Mesendoderm (in vitro differentiated cells): Measurements from ENCODE around the gene EYS.

ENCODE experiments used
- DNase-seq: peaks from one replicate; pipeline ENCODE4 v3.0.0; 2013
- H2AK5ac ChIP-seq: 2 replicates; pipeline ENCODE4 v1.6.1; 2013; ENCODE audit warnings: low read length, inconsistent platforms
- H2BK120ac ChIP-seq: 2 replicates; pipeline ENCODE4 v1.6.1; 2013; ENCODE audit warnings: low read depth, mild to moderate bottlenecking, low read length, moderate library complexity, mixed read lengths
- H2BK15ac ChIP-seq: replicated peaks from 2 replicates; pipeline ENCODE4 v1.6.1; 2013; ENCODE audit warnings: low read depth, mild to moderate bottlenecking, moderate library complexity
- H2BK5ac ChIP-seq: 2 replicates; pipeline ENCODE4 v1.6.1; 2013; ENCODE audit warnings: low read length, inconsistent platforms
- H3K18ac ChIP-seq: 2 replicates; pipeline ENCODE4 v1.6.1; 2013; ENCODE audit warnings: mild to moderate bottlenecking, low read length, mixed read lengths
- H3K23ac ChIP-seq: one replicate; pipeline ENCODE4 v1.6.1; 2013; ENCODE audit warnings: low read length
- H3K27ac ChIP-seq: 2 replicates; pipeline ENCODE4 v1.5.1; 2013; ENCODE audit warnings: low read depth, mild to moderate bottlenecking, inconsistent platforms, low read length, moderate library complexity
- H3K27me3 ChIP-seq: 2 replicates; pipeline ENCODE4 v1.6.1; 2013; ENCODE audit warnings: low read length, control low read depth, mild to moderate bottlenecking, inconsistent platforms; ENCODE audit not compliant: insufficient read depth, poor library complexity
- H3K36me3 ChIP-seq: 2 replicates; pipeline ENCODE4 v1.6.1; 2013; ENCODE audit warnings: low read length, inconsistent platforms; ENCODE audit not compliant: control insufficient read depth, insufficient read depth
- H3K4ac ChIP-seq: one replicate; pipeline ENCODE4 v1.6.1; 2013; ENCODE audit warnings: low read depth, mild to moderate bottlenecking, low read length, moderate library complexity
- H3K4me1 ChIP-seq: 2 replicates; pipeline ENCODE4 v1.6.1; 2013; ENCODE audit warnings: low read depth, low read length, inconsistent platforms; ENCODE audit not compliant: control insufficient read depth
- H3K4me2 ChIP-seq: 2 replicates; pipeline ENCODE4 v1.6.1; 2013; ENCODE audit warnings: low read length
- H3K4me3 ChIP-seq: 2 replicates; pipeline ENCODE4 v1.5.1; 2013; ENCODE audit warnings: mild to moderate bottlenecking, low read length
- H3K56ac ChIP-seq: one replicate; pipeline ENCODE4 v1.6.1; 2013; ENCODE audit warnings: low read length
- H3K79me1 ChIP-seq: 2 replicates; pipeline ENCODE4 v1.6.1; 2013; ENCODE audit warnings: low read length, inconsistent platforms
- H3K79me2 ChIP-seq: 2 replicates; pipeline ENCODE4 v1.6.1; 2013; ENCODE audit warnings: mild to moderate bottlenecking, low read length; ENCODE audit not compliant: control insufficient read depth, insufficient read depth
- H3K9ac ChIP-seq: 2 replicates; pipeline ENCODE4 v1.6.1; 2013; ENCODE audit warnings: low read length, inconsistent platforms
- H4K5ac ChIP-seq: one replicate; pipeline ENCODE4 v1.6.1; 2013; ENCODE audit warnings: low read length
- H4K8ac ChIP-seq: one replicate; pipeline ENCODE4 v1.6.1; 2013; ENCODE audit warnings: low read depth, mild to moderate bottlenecking, control low read depth, low read length, moderate library complexity
- WGBS: extraction: QIAGEN DNeasy Blood & Tissue Kit; methylation state at CpG from one replicate; pipeline ENCODE4 v1.1.7; 2013; ENCODE audit warnings: low lambda C conversion rate, missing lambda C conversion rate; ENCODE audit not compliant: insufficient coverage; ENCODE audit errors: extremely low coverage; 5-methylcytosine and 5-hydroxymethylcytosine counted together

The EYS gene

DNA sequence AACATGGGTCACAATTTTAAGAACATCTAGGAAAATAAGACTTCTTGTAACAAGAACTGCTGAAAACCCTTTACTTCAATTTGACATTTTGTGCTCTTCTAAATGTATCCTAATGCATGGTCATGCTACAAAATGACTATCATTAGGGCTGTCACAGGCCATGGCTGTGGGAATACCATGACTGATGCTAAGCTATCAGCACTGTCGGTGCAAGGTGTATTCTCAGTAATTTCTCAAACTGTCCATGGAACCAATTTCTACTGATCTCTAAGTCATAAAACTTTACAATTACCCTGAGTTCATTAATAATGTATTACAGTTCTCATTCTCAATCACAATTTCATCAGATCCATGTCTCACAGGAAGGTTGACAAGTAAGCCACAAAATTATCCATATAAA lies 625.3 kb downstream of the EYS start:
- Histone ChIP-seq H2BK15ac (no peak overlapping the region), H3K23ac (no peak overlapping the region), H3K79me2 (no peaks in the 10 kb centered on the region), H3K4me1 (no peaks in the 10 kb centered on the region), H3K9ac (no peak overlapping the region), H4K5ac (no peak overlapping the region), H3K27me3 (no peaks in the 10 kb centered on the region), H3K18ac (no peak overlapping the region), H3K4ac (no peak overlapping the region), H2BK120ac (no peak overlapping the region), H3K79me1 (no peaks in the 10 kb centered on the region), H3K36me3 (no peaks in the 10 kb centered on the region), H3K27ac (no peak overlapping the region), H3K56ac (no peak overlapping the region), H3K4me3 (no peak overlapping the region), H2BK5ac (no peak overlapping the region), H3K4me2 (no peak overlapping the region), H4K8ac (no peak overlapping the region), H2AK5ac (no peak overlapping the region)
- DNase-seq, result no peak
- no CpG with 5 or more reads among the region's 1 CpG for WGBS

DNA sequence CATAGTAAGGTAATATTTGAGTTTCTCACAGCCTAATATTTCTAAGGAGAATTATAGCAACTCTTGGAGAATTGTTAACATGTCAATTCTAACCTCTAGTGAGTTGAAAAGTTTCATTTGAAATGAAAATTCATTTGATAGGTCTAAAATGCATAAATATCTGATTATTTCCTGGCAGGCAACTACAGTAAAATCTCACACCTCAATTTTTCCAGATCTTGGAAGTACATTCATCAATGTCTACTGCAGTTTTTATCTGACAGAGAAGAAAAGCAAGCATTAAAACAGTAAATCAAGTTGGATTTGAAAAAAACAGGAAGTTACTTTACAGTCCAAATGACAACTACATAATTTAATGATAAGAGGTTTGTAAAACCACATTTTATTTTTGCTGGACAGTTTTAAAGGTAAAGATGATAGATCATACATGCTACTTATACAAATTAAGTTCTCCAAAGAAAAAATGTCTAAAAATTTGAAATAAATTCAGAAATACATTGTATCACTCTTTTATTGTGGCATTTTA lies 631.3 kb downstream of the EYS start:
- no peak overlapping the region for H2BK5ac ChIP-seq
- H3K4ac ChIP-seq, result no peak overlapping the region
- H3K36me3 ChIP-seq, result no peaks in the 10 kb centered on the region
- no peaks in the 10 kb centered on the region for H3K27me3 ChIP-seq
- H3K23ac ChIP-seq, result no peak overlapping the region
- no peak overlapping the region for H2BK120ac ChIP-seq
- H3K4me1 ChIP-seq, result no peaks in the 10 kb centered on the region
- no peak overlapping the region for H3K56ac ChIP-seq
- no peak overlapping the region for H2BK15ac ChIP-seq
- H3K79me2 ChIP-seq, result no peaks in the 10 kb centered on the region
- no peak overlapping the region for H2AK5ac ChIP-seq
- no peak overlapping the region for H3K27ac ChIP-seq
- H3K9ac ChIP-seq, result no peak overlapping the region
- H3K79me1 ChIP-seq, result no peaks in the 10 kb centered on the region
- no peak overlapping the region for H4K8ac ChIP-seq
- no peak overlapping the region for H3K18ac ChIP-seq
- no peak overlapping the region for H4K5ac ChIP-seq
- H3K4me3 ChIP-seq, result no peak overlapping the region
- no peak overlapping the region for H3K4me2 ChIP-seq
- no peak for DNase-seq

DNA sequence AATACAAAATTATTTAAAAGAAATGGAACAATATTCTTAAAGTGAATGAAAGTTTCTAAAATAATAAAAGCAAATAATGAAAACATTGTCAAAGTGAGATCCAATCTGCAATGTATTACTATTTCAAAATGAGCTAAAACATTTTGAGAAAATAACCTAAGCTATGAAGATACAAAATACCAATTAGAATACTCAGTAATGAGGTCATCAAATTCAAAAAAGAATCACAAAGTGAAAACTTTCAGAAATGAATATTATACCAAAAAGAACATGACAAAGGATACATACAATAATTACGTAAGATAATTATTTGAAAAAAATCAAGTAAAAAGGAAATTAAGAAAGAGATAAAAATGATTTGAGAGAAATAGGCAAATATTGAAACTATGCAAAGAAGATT lies 634.5 kb downstream of the EYS start:
- H2AK5ac ChIP-seq, result no peak overlapping the region
- 100% methylated on average over 1 of the region's 1 CpG for WGBS
- H3K9ac ChIP-seq, result no peak overlapping the region
- H3K23ac ChIP-seq, result no peak overlapping the region
- no peaks in the 10 kb centered on the region for H3K79me2 ChIP-seq
- no peak overlapping the region for H2BK120ac ChIP-seq
- no peaks in the 10 kb centered on the region for H3K27me3 ChIP-seq
- no peak overlapping the region for H2BK5ac ChIP-seq
- H2BK15ac ChIP-seq, result no peak overlapping the region
- no peak overlapping the region for H3K18ac ChIP-seq
- no peak overlapping the region for H4K5ac ChIP-seq
- no peak overlapping the region for H3K4me3 ChIP-seq
- no peak overlapping the region for H3K27ac ChIP-seq
- H4K8ac ChIP-seq, result no peak overlapping the region
- H3K4me1 ChIP-seq, result no peaks in the 10 kb centered on the region
- H3K4me2 ChIP-seq, result no peak overlapping the region
- H3K79me1 ChIP-seq, result no peaks in the 10 kb centered on the region
- DNase-seq, result no peak
- no peak overlapping the region for H3K4ac ChIP-seq
- no peaks in the 10 kb centered on the region for H3K36me3 ChIP-seq
- H3K56ac ChIP-seq, result no peak overlapping the region

DNA sequence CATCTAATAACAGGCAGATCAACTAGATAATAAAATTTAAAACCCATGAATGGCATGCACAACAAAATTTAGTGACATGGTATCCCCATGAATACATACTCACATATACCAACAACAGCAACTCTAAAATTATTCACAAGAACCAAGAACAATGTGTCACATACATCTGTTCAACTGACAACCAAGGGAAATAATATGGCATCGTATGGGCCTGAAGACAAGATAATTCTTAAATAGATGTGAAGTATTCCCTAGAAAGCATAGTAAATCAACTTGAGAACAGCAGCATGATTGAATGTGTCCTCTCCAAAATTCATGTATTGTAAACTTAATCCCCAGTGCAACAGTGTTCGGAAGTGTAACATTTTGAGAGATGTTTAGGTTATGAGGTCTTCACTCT lies 635.5 kb downstream of the EYS start:
- Histone ChIP-seq H3K27me3 (no peaks in the 10 kb centered on the region), H3K9ac (no peak overlapping the region), H3K4me3 (no peak overlapping the region), H3K23ac (no peak overlapping the region), H3K36me3 (no peaks in the 10 kb centered on the region), H3K79me1 (no peaks in the 10 kb centered on the region), H3K4me2 (no peak overlapping the region), H3K18ac (no peak overlapping the region), H3K56ac (no peak overlapping the region), H2BK15ac (no peak overlapping the region), H2BK120ac (no peak overlapping the region), H4K8ac (no peak overlapping the region), H3K79me2 (no peaks in the 10 kb centered on the region), H3K4me1 (no peaks in the 10 kb centered on the region), H2AK5ac (no peak overlapping the region), H4K5ac (no peak overlapping the region), H3K4ac (no peak overlapping the region), H2BK5ac (no peak overlapping the region), H3K27ac (no peak overlapping the region)
- no CpG with 5 or more reads among the region's 2 CpGs for WGBS
- DNase-seq, result no peak

DNA sequence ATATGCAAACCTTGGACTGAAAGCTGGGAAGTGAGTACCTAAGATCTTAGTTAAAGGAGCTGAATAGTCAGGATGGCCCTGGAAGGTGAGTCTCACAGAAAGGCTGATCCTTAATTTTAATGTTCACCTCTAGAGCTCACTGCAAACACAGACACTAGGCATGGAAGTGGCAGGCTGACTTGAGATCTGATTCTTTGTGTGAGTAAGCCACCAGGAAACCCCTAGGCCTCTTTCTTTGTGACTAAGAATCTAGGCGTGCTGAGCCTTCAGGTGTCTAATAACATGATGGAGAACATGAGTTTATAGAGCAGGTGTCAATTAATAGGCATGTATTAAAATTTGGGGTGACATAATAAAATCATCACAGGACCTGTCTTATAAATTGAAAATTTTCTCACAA lies 642.2 kb downstream of the EYS start:
- Histone ChIP-seq H2BK15ac (no peak overlapping the region), H3K4ac (no peak overlapping the region), H3K27me3 (no peaks in the 10 kb centered on the region), H3K9ac (no peak overlapping the region), H3K27ac (no peak overlapping the region), H3K79me2 (no peaks in the 10 kb centered on the region), H3K36me3 (no peaks in the 10 kb centered on the region), H3K4me2 (no peak overlapping the region), H3K56ac (no peak overlapping the region), H2BK5ac (no peak overlapping the region), H3K79me1 (no peaks in the 10 kb centered on the region), H3K23ac (no peak overlapping the region), H4K8ac (no peak overlapping the region), H2BK120ac (no peak overlapping the region), H4K5ac (no peak overlapping the region), H3K4me1 (no peaks in the 10 kb centered on the region), H3K4me3 (no peak overlapping the region), H3K18ac (no peak overlapping the region), H2AK5ac (no peak overlapping the region)
- no peak for DNase-seq
- no CpG with 5 or more reads among the region's 1 CpG for WGBS

DNA sequence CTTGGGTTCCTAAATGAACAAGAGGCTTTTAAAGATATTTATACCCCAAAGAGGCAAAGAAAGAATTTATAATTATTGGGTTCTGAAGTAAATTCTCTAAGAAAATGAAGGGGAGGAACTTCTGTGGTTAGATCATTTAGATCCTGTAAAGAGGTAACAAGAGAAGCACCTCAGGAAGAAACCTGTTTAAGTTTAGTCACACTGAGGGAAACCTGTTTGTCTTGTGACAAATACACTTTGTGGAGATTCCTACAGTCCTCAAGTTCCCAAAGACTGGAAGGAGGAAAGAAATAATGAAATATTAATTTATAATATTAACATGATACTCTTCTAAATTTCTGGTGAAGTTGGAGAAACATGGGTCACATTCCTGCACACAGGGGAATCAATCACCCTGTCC lies 647.5 kb downstream of the EYS start:
- no peak overlapping the region for H2BK15ac ChIP-seq
- no peaks in the 10 kb centered on the region for H3K4me1 ChIP-seq
- H4K5ac ChIP-seq, result no peak overlapping the region
- H3K36me3 ChIP-seq, result no peaks in the 10 kb centered on the region
- H3K4me3 ChIP-seq, result no peak overlapping the region
- H3K27ac ChIP-seq, result no peak overlapping the region
- no peak overlapping the region for H2AK5ac ChIP-seq
- no peak overlapping the region for H3K9ac ChIP-seq
- no peaks in the 10 kb centered on the region for H3K79me1 ChIP-seq
- no peaks in the 10 kb centered on the region for H3K27me3 ChIP-seq
- no peak overlapping the region for H4K8ac ChIP-seq
- no peak overlapping the region for H3K18ac ChIP-seq
- H2BK120ac ChIP-seq, result no peak overlapping the region
- no peak overlapping the region for H2BK5ac ChIP-seq
- H3K4ac ChIP-seq, result no peak overlapping the region
- no peak overlapping the region for H3K4me2 ChIP-seq
- DNase-seq, result no peak
- H3K56ac ChIP-seq, result no peak overlapping the region
- no peaks in the 10 kb centered on the region for H3K79me2 ChIP-seq
- no peak overlapping the region for H3K23ac ChIP-seq
